OCI-LY7 (cell line): ENCODE data around the gene EXPH5.

Experiments used
- CTCF ChIP-seq: fragments of 200-600 bp; sonication (generic); conservative IDR thresholded peaks from 2 replicates; pipeline ENCODE4 v1.5.1; 2014; ENCODE audit warnings: mild to moderate bottlenecking, antibody characterized with exemption, low read length, moderate library complexity, mixed read lengths
- EZH2phosphoT487 ChIP-seq: fragments of 200-600 bp; sonication (generic); IDR thresholded peaks from 2 replicates; pipeline ENCODE4 v1.6.1; 2018; ENCODE audit warnings: low read depth, borderline replicate concordance, mild to moderate bottlenecking, mixed run types, antibody characterized with exemption, low read length, moderate library complexity, mixed read lengths

- TF ChIP-seq CTCF = no peak
- no peak for TF ChIP-seq EZH2phosphoT487
These were observed 66.2 kb downstream of the EXPH5 start for GRCh38 chr11:108527382-108527781.
